Upper lobe of left lung (tissue), 6 donors: ENCODE data around the gene LLCFC1. TPM values are rescaled to one million over a fixed set of nuclear protein-coding genes. Genes with fewer than 3 reads are reported as not detected.

Experiments
- ATAC-seq, 2 donors: fragments of 200-7000 bp; cut with Tn5 transposase; one replicate each; pipeline ENCODE4 v1.9.1; 2022; ENCODE audit warnings: mild to moderate bottlenecking in 2 of 2, moderate library complexity in 2 of 2; ENCODE audit not compliant: low FRiP score in 2 of 2
- DNase-seq, 2 donors: peaks; one replicate each; pipeline ENCODE4 v3.0.0-alpha.2; 2019 to 2020
- H3K27ac ChIP-seq, 4 donors: fragments of 200-600 bp; sonication (generic); one replicate each; pipeline ENCODE4 v1.5.1; 2016 to 2019
- H3K27me3 ChIP-seq, 4 donors: fragments of 200-600 bp; sonication (generic); one replicate each; pipeline ENCODE4 v1.5.1; 2017 to 2019
- H3K36me3 ChIP-seq, 4 donors: fragments of 200-600 bp; sonication (generic); one replicate each; pipeline ENCODE4 v1.5.1; 2016 to 2019
- H3K4me1 ChIP-seq, 4 donors: fragments of 200-600 bp; sonication (generic); one replicate each; pipeline ENCODE4 v1.5.1; 2018 to 2019
- H3K4me3 ChIP-seq, 4 donors: fragments of 200-600 bp; sonication (generic); one replicate each; pipeline ENCODE4 v1.5.1; 2017 to 2019; ENCODE audit warnings: mild to moderate bottlenecking in 2 of 4, moderate library complexity in 1 of 4
- H3K9me3 ChIP-seq, 4 donors: fragments of 200-600 bp; sonication (generic); one replicate each; pipeline ENCODE4 v1.5.1; 2018 to 2019
- EP300 ChIP-seq, 4 donors: sonication (generic); formaldehyde crosslinking; IDR thresholded peaks; one replicate each; pipeline ENCODE4 v1.5.1; 2017; ENCODE audit warnings: antibody characterized with exemption in 4 of 4, control low read depth in 2 of 4
- POLR2A ChIP-seq, 4 donors: fragments of 450-650 bp; IDR thresholded peaks; one replicate each; pipeline ENCODE4 v1.5.1; 2016 to 2017; ENCODE audit warnings: antibody characterized with exemption in 4 of 4, mild to moderate bottlenecking in 2 of 4
- POLR2AphosphoS5 ChIP-seq, 2 donors: sonication (generic); formaldehyde crosslinking; IDR thresholded peaks; one replicate each; pipeline ENCODE4 v1.5.1; 2017; ENCODE audit warnings: antibody characterized with exemption in 2 of 2
- WGBS, 2 donors: methylation state at CpG; one replicate each; pipeline ENCODE4 v1.1.5; 2017 to 2018; 5-methylcytosine and 5-hydroxymethylcytosine counted together
- total RNA-seq, 6 donors: library from RNA; depleted of rRNA in 4 of 6; stranded (reverse); fragments of >200 nt in 4 of 6; gene quantifications; one replicate each; pipeline versions ENCODE4 v1.1.0 to v1.2.1, GENCODE V29; 2016 to 2021
- TF ChIP-seq, protein P1 (sequence below), 6 experiments: fragments of 450-650 bp in 4 of 6; fragments of 200-600 bp in 2 of 6; sonication (generic) in 2 of 6; IDR thresholded peaks; one replicate each; pipeline ENCODE4 v1.5.1; 2016 to 2019; ENCODE audit warnings: antibody characterized with exemption in 6 of 6
- donor health status: DM: no; HTN: no; CAD: no; lungs with moderate emphysema.
- donor health status: DM: no; HTN: yes; CAD: no; lungs with severe emphysema.

LLCFC1 gene
- total RNA-seq, 6 donors from 2014 or later = not detected

DNA sequence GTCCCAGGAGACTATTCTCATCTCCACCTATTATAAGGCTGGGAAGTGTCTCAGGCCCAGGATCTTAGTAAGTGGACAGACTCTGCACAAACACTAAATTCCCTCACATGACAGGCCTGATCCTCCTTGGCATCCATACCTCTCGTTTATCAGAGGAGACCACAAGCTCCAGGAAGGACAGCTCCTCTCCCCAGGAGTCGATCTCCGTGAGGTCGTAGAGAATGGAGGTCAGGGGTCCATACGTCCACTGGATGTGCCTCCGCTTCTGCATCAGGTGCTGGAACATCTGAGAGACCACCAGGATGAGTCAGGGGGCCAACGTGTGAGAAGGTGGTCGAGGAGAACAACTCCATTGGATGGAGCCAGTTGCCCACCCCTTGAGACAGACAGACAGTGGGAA is 11.3 kb upstream of the LLCFC1 start:
- H3K36me3 ChIP-seq = no peaks in the 10 kb centered on the region
- no peaks in the 10 kb centered on the region for H3K4me1 ChIP-seq
- DNase-seq (no peak), ATAC-seq (no peak)
- no peak overlapping the region for H3K4me3 ChIP-seq
- TF ChIP-seq EP300 (IDR thresholded peaks at IDR 0.05) (no peak), POLR2AphosphoS5 (IDR thresholded peaks at IDR 0.05) (no peak), POLR2A (IDR thresholded peaks at IDR 0.05) (no peak)
- TF ChIP-seq, protein P1, sequence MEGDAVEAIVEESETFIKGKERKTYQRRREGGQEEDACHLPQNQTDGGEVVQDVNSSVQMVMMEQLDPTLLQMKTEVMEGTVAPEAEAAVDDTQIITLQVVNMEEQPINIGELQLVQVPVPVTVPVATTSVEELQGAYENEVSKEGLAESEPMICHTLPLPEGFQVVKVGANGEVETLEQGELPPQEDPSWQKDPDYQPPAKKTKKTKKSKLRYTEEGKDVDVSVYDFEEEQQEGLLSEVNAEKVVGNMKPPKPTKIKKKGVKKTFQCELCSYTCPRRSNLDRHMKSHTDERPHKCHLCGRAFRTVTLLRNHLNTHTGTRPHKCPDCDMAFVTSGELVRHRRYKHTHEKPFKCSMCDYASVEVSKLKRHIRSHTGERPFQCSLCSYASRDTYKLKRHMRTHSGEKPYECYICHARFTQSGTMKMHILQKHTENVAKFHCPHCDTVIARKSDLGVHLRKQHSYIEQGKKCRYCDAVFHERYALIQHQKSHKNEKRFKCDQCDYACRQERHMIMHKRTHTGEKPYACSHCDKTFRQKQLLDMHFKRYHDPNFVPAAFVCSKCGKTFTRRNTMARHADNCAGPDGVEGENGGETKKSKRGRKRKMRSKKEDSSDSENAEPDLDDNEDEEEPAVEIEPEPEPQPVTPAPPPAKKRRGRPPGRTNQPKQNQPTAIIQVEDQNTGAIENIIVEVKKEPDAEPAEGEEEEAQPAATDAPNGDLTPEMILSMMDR (IDR thresholded peaks at IDR 0.05) = no peak
- peak overlapping the region; percentile 57 to 78 (median 74) for H3K27ac ChIP-seq
- H3K27me3 ChIP-seq = no peaks in the 10 kb centered on the region
- 78 to 81% methylated on average over 8 of the region's 8 CpGs for whole genome bisulfite sequencing, 2 donors
- H3K9me3 ChIP-seq = no peaks in the 10 kb centered on the region

DNA sequence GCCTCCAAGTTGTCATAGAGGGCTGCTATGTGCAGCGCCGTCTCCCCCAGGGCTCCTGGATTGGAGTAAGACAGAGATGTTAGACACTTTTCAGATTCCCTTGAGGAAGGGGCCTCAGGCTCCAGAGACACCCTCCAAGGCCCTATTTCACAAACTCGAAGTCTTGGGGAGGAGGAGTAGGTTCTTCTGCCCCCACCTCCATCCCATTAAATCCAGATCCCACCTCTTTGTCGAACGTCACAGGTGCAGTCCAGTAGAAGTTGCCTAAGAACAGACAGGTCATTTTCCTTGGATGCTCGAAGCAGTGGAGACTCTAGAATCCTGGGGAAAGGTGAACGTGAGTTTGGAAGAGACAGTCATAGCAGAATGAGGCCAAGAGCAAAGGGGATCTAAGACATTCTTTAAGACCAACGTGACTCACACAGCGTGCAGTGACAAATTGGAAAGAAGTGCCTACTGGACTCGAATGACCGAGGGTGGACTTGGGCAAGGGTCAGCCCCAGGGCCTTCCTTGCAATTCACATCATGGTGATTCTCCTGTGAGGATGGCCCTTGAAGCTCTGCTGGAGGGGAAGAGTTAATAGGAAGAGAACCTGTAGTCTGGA is 9.1 kb upstream of the LLCFC1 start:
- TF ChIP-seq POLR2A (IDR thresholded peaks at IDR 0.05) (no peak), POLR2AphosphoS5 (IDR thresholded peaks at IDR 0.05) (no peak), EP300 (IDR thresholded peaks at IDR 0.05) (no peak)
- TF ChIP-seq, protein P1 (IDR thresholded peaks at IDR 0.05) = no peak
- Histone ChIP-seq H3K9me3 (no peaks in the 10 kb centered on the region), H3K36me3 (no peaks in the 10 kb centered on the region), H3K4me1 (no peaks in the 10 kb centered on the region), H3K27me3 (no peaks in the 10 kb centered on the region), H3K4me3 (no peak overlapping the region), H3K27ac (no peak overlapping the region)
- ATAC-seq (no peak), DNase-seq (no peak)
- 88 to 94% methylated on average over 11 of the region's 11 CpGs for WGBS, 2 donors

DNA sequence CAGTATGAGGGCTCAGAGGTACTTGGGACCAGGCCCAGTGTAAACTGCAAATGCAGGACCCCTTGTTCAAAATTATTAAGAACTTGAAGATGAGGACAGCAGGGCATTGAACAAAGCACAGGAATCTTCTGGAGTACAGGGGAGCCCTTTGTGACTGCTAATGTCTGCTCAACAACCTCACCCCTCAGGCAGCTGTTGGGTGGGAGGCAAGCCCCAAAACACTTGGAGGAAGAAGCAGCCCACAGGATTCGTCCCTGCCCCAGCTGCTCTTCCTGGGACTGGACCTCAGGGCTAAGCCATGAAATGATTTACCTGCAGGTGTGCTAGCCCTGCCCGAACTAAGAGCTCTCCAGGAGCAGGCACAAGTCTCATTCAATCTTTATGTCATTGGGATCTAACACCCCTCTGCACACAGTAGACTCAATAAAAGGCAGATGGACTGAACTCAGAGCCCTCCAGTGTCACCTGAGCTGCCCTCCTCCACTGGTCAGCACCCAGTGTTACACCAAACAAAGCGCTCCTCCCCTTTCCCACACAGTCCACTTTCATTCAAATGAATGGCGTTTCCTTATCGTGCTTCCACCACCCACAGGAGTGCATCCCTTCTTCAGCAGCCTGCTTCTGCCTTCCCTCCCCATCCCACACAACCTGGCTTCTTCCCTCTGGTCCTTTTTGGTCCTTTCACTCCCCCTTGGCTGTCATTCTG is 6.7 kb upstream of the LLCFC1 start:
- Histone ChIP-seq H3K36me3 (no peaks in the 10 kb centered on the region), H3K4me1 (no peaks in the 10 kb centered on the region), H3K27ac (no peak overlapping the region), H3K4me3 (no peak overlapping the region), H3K27me3 (no peaks in the 10 kb centered on the region), H3K9me3 (no peaks in the 10 kb centered on the region)
- no peak for DNase-seq
- TF ChIP-seq, protein P1 (IDR thresholded peaks at IDR 0.05) = no peak
- no peak for TF ChIP-seq POLR2AphosphoS5 (IDR thresholded peaks at IDR 0.05)
- no peak for TF ChIP-seq EP300 (IDR thresholded peaks at IDR 0.05)
- TF ChIP-seq POLR2A (IDR thresholded peaks at IDR 0.05) = no peak
- no peak for ATAC-seq
- WGBS, 2 donors = 72 to 80% methylated on average over 4 to 5 of the region's 5 CpGs

DNA sequence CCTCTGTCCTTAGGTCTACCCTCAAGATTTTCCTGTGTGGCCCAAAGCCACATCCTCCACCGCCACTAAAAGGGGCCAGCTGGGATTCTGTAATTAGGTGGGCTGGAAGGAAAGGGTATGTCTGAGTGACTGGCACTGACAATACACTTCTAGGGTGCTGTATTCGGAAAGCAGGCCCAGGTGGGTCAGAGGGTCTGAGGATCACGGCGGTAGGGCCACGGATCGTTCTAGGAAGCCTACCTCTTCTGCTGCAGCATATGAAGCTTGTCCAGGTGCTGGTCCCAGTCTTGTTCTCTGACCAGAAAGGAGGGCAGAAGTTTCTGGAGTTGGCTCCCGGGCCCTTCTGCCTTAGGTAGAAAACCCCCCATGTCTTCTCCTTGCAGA is 6.2 kb upstream of the LLCFC1 start:
- H3K27ac ChIP-seq = no peak overlapping the region
- ATAC-seq = no peak
- DNase-seq = no peak

More for the DNA sequence above, 6.2 kb upstream of the LLCFC1 start:
- WGBS, 2 donors = 85 to 91% methylated on average over 7 of the region's 7 CpGs
- H3K9me3 ChIP-seq = no peaks in the 10 kb centered on the region
- H3K36me3 ChIP-seq = no peaks in the 10 kb centered on the region
- H3K4me1 ChIP-seq = no peaks in the 10 kb centered on the region
- TF ChIP-seq POLR2AphosphoS5 (IDR thresholded peaks at IDR 0.05) = no peak
- TF ChIP-seq, protein P1 (IDR thresholded peaks at IDR 0.05) = no peak
- TF ChIP-seq EP300 (IDR thresholded peaks at IDR 0.05) = no peak
- TF ChIP-seq POLR2A (IDR thresholded peaks at IDR 0.05) = no peak
- no peak overlapping the region for H3K4me3 ChIP-seq
- H3K27me3 ChIP-seq = no peaks in the 10 kb centered on the region
